NCI-H1105 (cell line): Measurements from ENCODE around the gene TECPR2.

Experiments
- DNase-seq: peaks from one replicate; lab custom pipeline; 2025; lab: John Stamatoyannopoulos, UW

Gene TECPR2

DNA sequence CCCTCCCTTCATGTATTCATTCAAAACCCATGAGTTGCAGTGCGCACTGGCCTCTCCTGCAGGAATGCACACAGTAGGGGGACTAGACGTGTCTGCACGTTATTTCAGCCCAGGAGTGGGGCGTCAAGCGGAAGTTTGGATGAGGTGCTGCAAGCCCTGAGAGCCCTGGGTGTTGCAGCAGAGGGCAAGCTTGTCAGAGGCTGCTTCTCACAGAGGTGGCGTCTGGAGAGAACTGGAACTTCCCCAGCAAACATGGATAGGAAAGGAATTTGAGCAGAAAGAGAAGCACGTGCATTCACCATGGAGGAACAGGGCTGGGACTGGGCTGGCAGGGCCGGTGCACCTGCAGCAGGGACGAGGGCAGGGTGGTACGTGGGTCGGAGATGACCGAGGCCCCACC is 64.9 kb downstream of the TECPR2 start:
- DNase-seq, result no peak

DNA sequence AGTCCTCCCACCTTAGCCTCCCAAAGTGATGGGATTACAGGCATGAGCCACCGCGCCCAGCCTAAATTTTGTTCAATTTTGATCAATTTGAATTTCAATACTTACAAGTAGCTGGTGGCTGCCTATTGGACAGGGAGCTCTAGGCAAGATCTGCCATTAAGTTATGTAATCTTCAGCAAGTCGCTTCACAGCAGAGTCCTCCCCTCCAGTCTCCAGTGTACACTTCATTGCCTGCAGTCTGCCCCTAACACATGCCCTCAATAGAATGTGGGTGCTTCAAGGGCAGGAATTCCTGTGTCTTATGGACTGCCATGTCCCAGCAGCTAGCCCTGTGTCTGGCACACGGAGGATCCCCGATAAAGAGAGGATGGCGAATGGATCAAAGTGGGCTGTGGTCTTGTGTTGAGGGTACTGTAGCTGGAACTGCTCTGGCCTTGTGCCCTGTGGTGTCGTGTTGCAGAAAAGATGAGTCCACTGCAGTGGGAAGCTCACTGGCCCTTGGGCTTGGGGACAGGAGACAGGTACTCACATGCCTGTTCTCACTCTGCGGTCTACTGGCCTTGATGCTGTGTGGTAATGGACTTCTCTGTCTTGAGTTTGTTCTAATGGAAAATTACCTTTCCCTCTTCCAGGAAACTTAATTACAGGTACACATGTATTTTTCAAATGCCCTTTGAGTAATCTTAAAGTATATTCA is 67.6 kb downstream of the TECPR2 start:
- no peak for DNase-seq

DNA sequence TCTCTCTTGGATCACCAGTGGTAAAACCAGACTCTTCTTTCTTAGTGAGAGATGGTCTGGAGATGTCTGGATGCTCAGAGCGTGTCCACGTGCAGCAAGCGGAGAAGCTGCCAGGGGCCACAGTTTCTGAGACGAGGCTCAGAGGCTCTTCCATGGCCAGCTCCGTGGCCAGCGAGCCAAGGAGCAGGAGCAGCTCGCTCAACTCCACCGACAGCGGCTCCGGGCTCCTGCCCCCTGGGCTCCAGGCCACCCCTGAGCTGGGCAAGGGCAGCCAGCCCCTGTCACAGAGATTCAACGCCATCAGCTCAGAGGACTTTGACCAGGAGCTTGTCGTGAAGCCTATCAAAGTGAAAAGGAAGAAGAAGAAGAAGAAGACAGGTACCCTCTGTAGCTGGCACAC is 69.0 kb downstream of the TECPR2 start:
- no peak for DNase-seq

DNA sequence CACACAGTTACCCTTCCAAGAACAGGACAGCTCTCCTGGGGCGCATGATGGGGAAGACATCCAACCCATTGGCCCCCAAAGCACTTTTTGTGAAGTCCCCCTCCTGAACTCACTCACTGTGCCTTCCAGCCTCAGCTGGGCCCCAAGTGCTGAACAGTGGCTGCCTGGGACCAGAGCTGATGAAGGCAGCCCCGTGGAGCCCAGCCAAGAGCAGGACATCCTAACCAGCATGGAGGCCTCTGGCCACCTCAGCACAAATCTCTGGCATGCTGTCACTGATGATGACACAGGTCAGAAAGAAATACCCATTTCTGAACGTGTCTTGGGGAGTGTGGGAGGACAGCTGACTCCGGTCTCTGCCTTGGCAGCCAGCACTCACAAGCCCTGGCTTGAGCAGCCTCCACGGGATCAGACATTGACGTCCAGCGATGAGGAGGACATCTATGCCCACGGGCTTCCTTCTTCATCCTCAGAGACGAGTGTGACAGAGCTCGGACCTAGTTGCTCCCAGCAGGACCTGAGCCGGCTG is 72.0 kb downstream of the TECPR2 start:
- DNase-seq, result no peak

DNA sequence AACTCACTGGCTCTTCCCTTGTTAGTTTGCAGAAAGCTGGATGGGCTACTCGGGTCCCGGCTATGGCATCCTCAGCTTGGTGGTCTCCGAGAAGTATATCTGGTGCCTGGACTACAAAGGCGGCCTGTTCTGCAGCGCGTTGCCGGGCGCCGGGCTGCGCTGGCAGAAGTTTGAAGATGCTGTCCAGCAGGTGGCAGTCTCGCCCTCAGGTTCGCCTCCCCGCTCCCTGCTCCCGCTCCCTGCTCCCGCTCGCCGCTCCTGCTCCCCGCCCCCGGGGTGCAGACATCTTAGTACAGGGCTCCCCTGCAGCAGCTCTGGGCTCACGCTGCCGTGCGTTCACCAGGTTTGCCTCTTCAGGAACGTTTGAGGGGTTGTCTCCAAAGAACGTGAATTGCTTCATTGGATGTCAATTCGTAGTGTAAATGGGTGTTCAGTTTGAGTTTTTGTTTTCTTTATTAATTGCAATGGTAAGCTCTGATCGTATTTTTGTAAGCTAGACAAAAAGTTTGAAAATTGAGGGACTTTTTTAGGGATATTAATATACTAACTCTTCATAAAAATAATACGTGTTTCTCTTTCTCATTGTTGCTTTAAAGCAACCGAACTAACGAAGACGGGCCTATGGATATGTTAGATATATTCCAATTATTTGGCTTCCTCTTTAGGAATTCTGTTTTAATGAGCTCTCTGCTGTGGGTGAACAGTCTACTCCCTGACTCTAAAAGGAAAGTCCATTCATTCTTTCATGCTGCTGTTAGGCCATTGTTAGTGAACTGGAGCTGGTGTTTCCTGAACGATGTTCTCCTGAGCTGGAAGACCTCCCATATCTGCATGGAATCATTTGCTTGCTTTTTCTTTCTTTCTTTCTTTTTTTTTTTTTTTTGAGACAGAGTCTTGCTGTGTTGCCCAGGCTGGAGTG is 75.5 kb downstream of the TECPR2 start:
- peak; percentile 94 for DNase-seq

DNA sequence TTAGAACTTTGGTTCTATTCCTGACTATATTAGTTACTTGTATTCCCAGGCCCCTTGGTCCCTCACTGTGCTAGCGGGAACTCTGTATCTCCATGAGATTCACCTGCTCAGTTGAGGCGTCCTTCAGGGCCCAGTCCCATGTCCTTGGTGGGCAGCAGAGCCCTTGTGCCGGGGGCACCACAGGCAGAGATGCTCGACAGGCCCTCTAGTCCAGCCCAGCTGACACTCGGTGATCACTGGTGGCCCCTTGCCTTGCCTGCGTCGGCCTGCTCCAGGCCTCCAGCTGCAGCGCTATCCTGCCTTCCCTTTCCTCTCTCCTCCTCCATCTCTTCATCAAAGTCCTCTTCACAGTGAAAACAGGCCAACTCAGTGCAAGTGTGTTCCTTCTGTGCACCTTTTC is 76.8 kb downstream of the TECPR2 start:
- no peak for DNase-seq

DNA sequence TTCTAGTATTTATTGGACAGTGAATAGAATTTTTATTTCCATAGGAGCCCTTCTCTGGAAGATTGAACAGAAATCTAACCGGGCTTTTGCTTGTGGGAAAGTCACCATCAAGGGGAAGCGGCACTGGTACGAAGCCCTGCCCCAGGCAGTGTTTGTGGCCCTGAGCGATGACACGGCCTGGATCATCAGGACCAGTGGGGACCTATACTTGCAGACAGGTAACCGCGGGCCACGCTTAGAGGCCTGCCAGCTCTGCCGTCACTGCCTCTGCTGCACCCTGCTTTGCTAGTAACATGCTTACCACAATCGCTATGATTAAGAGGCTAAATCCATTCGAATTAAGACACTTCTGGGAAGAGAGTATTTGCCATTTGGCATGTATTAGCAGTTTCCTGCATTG is 77.7 kb downstream of the TECPR2 start:
- no peak for DNase-seq

DNA sequence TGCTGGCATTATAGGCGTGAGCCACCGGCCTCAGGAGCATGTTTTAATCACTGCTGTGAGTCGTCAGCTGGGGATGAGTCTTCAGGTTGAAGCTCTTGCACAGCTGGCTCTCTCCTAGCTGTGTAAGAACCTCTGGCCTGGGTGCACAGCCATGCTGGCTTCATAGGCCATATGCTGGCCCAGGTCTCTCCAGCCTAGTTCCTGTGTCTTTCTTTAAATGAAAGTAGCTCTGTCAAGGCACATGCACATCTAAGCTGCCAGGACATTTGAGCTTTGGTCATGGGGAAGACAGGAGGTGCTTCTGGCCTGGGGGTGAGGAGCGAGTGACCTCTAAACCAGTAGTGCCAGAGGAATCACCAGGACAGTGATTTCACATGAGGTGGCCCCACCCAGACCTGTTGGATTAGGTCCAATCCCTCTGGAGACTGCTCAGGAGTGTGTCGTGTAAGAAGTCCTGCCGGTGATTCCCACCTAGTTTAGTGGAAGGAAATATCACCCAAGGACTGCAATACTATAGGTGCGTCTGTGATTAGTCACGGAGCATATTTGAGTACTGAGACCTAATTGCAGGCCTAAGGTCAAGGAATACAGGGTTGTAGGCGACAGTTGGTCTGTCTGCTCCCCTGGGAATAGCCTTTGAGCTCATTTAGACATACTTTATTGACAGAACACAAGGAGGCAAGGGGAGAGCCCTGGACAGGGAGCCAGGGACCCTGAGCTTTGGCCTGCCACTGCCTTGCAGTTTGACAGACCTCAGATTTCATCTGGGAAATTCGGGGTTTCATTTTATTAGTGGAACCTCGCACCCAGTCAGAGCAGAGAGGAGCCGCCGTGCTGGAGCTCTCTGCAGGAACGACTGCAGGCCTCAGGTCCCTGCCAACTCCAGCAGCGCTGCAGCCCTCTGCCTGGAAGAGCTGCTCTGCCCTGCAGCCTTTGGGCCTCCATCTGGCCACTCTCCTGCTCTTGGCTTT is 79.8 kb downstream of the TECPR2 start:
- no peak for DNase-seq

DNA sequence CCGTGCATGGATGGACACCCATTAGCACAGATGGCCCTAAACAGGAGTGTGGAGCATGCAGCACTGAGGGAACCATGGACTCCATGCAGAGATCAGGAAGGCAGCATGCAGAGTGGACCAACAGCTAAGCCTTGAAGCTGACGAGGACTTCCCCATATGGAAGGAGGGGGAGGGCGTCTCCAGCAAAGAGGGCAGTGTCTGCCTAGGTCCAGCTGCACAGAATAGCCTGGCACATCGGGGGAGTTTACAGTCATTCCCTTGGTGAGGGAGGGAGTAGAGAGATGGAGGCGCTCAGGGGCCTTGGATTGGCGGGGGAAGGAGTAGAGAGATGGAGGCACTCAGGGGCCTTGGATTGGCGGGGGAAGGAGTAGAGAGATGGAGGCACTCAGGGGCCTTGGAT is 82.3 kb downstream of the TECPR2 start:
- no peak for DNase-seq

DNA sequence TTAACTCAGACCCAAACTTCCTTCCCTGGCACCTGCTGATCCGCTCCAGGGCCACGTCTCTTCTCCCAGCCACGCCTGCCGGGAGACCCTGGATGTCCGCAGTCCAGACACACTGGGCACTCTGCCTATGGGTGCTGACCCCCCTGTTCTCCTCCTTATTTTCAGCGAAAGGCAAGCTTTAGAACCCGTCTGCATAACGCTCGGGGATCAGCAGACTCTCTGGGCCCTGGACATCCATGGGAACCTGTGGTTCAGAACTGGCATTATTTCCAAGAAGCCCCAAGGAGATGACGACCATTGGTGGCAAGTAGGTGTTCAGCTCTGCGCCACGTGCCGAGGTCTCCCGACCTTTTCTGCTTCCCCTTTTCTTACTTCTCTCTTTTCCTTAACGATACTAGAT is 82.9 kb downstream of the TECPR2 start:
- no peak for DNase-seq

DNA sequence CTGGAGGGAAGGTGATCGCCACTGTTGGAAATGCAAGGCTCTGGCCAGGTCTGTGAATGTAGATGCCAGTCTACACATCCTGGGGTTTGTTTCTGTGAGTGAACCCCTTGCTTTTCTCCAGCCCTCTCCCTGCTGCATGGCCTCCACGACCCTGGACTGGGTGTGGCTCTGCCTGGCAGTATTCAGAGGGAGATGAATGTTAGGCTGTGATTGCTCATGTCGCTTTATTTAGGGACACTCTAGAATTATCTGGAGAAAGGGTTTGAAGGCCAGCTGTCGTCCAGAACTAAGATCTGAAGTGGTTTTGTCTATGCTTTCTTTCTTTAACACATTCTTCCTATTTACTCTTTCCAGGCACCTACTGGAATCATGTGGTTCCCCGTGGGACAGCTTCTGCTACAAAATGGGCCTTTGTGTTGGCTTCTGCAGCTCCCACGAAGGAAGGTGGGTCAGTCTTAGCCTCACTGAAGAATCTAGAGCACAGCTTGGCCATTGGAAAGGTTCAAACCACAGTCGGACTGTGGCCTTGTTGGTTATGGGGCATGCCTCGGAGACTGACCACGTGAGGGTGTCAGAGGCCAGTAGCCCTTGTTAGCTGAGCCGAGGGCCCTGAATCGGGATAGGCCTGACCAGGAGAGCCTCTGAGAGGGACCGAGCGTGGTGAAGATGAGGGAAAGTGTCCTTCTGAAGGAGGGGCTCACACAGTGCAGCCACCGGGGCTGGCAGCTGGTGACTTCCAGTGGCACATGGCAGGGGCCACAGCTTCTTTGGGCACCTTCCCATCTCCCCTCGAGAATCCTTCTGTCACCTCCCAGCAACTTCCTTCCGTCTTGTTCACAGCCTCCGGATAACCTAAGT is 87.7 kb downstream of the TECPR2 start:
- DNase-seq, result no peak

DNA sequence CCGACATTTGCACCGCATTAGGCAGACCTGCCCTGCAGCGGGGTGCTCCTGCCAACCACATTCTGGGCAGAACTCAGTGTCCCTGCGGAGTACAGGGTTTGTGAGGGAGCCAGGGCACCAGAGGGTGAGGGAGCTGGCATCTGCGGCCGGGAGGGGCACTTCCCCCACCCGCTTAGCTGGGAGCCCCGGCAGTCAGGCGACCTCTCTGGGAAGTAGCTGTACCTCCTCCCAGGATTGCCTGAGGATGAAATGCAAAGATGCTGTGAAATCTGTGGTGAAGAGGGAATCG is 88.3 kb downstream of the TECPR2 start:
- no peak for DNase-seq

DNA sequence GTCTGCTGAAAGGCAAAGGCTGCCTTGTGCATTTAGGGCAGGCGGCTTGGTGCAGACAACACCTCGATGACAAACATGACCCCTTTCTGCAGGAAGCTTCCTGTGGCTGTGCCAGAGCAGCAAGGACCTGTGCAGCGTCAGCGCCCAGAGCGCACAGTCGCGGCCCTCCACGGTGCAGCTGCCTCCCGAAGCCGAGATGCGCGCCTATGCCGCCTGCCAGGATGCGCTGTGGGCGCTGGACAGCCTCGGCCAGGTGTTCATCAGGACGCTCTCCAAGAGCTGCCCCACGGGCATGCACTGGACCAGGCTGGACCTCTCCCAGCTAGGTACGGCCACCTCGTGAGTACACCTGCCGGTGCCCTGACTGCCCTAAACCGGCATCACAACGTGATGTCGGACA is 89.6 kb downstream of the TECPR2 start:
- no peak for DNase-seq

DNA sequence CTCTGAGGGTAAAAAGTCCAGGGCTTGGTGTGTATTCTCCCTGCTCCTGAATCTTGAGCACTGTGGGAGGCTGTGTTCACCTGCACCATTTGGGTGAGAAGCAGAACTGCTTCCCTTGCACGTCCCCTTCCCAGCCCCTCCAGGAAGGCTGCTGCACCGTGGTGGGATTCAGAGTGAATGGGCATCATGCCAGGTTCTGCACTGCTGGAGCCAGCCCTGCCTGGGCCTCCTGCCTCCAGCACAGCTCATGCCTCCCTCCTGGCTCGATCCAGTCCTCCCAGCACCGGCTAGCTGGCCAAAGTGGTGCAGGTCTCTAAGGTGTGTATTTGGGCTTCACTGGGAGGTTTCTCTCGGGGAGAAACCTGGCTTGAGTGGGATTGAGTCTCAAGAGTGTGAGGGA is 92.0 kb downstream of the TECPR2 start:
- DNase-seq, result no peak

DNA sequence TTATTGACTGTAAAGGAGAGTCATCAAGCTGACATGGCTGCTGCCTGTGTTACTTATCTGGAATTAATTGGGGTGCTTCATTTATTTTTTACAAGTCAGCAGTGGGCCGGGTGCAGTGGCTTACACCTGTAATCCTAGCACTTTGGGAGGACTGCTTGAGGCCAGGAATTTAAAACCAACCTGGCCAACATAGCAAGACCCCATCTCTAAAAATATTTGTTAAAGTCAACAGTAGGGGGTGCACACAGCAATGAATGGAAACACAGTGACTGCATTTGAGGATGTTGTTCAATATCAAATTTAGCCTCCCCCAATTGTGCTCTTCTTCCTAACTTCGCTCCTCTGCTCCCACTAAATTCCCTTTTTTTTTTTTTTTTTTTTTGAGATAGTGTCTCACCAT is 94.8 kb downstream of the TECPR2 start:
- no peak for DNase-seq

DNA sequence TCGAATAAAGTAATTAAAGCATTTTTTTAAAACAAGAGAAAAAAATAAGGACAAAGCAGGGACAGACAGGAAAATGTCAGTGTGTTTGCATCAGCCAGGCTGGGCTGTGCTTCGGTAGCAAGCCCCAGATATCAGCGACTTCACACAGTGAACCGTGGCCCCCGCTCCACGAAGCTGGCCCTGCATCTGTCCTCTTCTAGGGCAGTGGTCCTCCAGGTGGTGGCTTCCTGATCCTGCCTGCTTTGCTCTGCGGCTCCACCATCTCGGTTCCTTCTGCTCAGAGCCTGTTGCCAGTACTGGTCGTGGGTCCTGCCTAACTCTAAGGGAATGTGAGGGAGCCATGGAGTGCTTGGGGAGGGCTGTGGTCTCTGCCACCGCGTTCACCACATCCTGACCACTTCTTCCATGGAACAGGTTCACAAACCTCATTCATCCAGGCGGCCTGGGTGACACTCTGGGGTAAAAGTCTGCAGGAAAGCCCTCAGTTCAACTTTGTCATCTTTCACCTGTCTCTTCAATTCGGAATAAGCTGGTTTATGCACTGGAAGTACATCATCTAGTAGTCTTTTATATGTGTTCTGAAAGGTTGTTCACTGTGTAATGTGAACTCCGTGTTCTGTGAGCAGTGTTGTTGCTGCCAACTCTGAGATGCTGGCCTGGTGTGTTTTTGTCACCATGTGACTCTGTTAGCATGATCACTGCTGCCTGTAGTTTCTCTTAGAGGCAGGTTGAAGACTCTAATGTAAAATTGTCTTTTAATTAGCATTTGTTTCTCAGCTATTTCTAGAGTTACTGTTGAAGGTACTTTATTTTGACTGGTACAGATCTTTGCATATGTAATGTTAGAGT is 99.0 kb downstream of the TECPR2 start:
- DNase-seq, result no peak

DNA sequence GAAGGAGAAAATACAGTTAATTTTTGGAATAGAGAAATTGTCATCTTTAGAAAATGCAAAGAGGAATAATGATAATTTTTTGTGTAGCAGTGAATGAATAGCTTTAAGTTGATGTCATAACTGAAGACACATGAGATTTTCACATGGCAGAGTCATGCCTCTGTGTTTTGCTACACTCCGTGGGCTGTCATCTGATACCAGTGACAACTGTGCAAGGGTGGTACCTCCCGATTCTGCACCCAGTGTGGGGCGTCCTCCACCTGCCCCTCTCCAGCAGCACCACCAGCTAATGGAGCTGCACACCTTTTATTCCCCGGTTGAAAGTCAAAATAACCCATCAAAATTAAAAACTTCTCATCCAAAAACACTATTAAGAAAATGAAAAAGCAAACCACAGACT is 99.7 kb downstream of the TECPR2 start:
- no peak for DNase-seq

DNA sequence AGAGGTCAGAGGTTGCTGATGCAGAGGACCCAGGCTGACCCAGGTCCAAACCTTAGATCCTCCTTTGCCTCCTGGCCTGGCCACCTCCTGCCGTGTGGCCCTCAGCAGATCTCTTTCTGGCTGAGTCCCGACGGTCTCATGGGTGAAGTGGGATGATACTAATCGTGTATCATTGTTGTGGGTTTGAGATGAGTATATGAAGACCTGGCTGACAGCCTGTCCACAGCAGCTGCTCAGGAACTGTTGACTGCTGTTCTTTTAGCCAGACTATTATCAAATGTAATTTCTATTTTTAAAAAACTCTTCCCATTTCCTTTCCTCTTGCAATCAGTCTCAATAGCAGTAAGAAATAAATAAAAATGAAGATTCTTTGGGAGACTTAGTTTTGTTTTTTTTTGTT is 101.3 kb downstream of the TECPR2 start:
- no peak for DNase-seq

DNA sequence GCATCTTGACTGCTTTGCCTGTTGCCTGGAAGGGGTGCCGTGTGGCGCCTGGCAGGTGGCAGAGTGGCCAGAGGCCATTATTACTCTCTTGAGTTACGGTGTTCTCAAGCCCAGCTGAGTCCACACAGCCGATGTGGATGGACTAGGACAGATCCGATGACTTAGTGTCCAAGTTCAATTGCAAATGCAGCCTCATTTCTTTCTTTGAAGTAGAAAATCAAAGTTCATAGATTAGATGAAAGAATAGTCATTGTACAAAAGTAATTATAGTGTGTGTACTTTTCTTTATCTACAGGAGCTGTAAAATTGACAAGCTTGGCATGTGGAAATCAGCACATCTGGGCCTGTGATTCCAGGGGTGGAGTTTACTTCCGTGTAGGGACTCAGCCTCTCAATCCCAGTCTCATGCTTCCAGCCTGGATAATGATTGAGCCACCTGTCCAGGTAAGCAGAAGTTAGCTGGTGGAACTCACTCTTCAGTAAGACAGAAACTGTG is 102.2 kb downstream of the TECPR2 start:
- DNase-seq, result no peak

DNA sequence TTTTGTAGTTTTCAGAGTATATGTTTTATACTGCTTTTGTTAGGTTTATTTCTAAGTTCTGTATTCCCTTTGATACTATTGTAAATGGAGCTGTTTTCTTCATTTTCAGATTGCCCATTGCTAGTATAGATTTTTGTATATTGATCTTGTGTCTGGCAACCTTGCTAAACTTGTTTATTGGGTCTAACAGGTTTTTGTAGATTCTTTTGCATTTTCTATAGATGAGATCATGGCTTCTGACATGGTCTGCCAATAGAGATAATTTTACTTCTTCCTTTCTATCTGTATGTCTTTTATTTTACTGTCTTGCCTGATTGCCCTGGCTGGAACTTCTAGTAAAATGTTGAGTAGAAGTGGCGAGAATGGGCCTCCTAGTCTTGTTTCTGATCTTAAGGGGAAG is 106.5 kb downstream of the TECPR2 start:
- no peak for DNase-seq
